CD4-positive, alpha-beta memory T cell (primary cell): ENCODE data around the gene USP31. TPM values are rescaled to one million over a fixed set of nuclear protein-coding genes. Genes with fewer than 3 reads are reported as not detected.

ENCODE experiments used
- CTCF ChIA-PET: fragments of 350-600 bp; sonication (Branson Sonifier 250); formaldehyde crosslinking; loops from one replicate; lab custom pipeline; 2021; ENCODE audit warnings: inconsistent platforms; ENCODE audit not compliant: partially characterized antibody; lab: Charles Lee
- POLR2A ChIA-PET: fragments of 350-600 bp; sonication (Branson Sonifier 250); formaldehyde crosslinking; loops from one replicate; lab custom pipeline; 2021; ENCODE audit not compliant: partially characterized antibody; lab: Charles Lee
- DNase-seq, 5 donors: peaks; one replicate each; pipeline versions ENCODE4 v3.0.0 to v3.0.0-alpha.2; 2020 to 2022; ENCODE audit warnings: mixed read lengths in 1 of 5
- H3K27ac ChIP-seq: one replicate; pipeline ENCODE4 v1.7.0; 2013; ENCODE audit warnings: low read depth, low read length
- H3K27me3 ChIP-seq: 2 replicates; pipeline ENCODE4 v1.7.0; 2013; ENCODE audit warnings: mild to moderate bottlenecking, low read length, moderate library complexity; ENCODE audit not compliant: insufficient read depth
- H3K36me3 ChIP-seq: 2 replicates; pipeline ENCODE4 v1.7.0; 2013; ENCODE audit warnings: mild to moderate bottlenecking, low read length, moderate library complexity; ENCODE audit not compliant: insufficient read depth
- H3K4me1 ChIP-seq: 2 replicates; pipeline ENCODE4 v1.7.0; 2013; ENCODE audit warnings: mild to moderate bottlenecking, low read length, moderate library complexity; ENCODE audit not compliant: insufficient read depth
- H3K4me3 ChIP-seq, 2 donors: one replicate each; pipeline ENCODE4 v1.7.0; 2013; ENCODE audit warnings: low read length in 2 of 2, mild to moderate bottlenecking in 1 of 2
- H3K9me3 ChIP-seq, 2 donors: one replicate each; pipeline ENCODE4 v1.7.0; 2013; ENCODE audit warnings: low read length in 2 of 2, control low read depth in 1 of 2; ENCODE audit not compliant: control insufficient read depth in 1 of 2
- H3K27ac Mint-ChIP-seq, 7 donors: one replicate each; pipeline ENCODE4 v1.8.0; 2020 to 2021; ENCODE audit warnings: mixed read lengths in 7 of 7, mild to moderate bottlenecking in 6 of 7, inconsistent platforms in 3 of 7, moderate library complexity in 3 of 7
- H3K27me3 Mint-ChIP-seq, 2 donors: one replicate each; pipeline ENCODE4 v1.8.0; 2020 to 2021; ENCODE audit warnings: mixed read lengths in 2 of 2
- H3K36me3 Mint-ChIP-seq, 2 donors: one replicate each; pipeline ENCODE4 v1.8.0; 2020 to 2021; ENCODE audit warnings: mixed read lengths in 2 of 2, inconsistent platforms in 1 of 2, mild to moderate bottlenecking in 1 of 2
- H3K4me1 Mint-ChIP-seq, 4 donors: one replicate each; pipeline ENCODE4 v1.8.0; 2020 to 2021; ENCODE audit warnings: mixed read lengths in 4 of 4, mild to moderate bottlenecking in 1 of 4
- H3K4me3 Mint-ChIP-seq, 8 donors: one replicate each; pipeline ENCODE4 v1.8.0; 2020 to 2021; ENCODE audit warnings: mixed read lengths in 8 of 8, mild to moderate bottlenecking in 7 of 8, moderate library complexity in 6 of 8, inconsistent platforms in 3 of 8
- H3K9me3 Mint-ChIP-seq, 8 donors: one replicate each; pipeline ENCODE4 v1.8.0; 2020 to 2021; ENCODE audit warnings: mixed read lengths in 8 of 8, mild to moderate bottlenecking in 5 of 8, inconsistent platforms in 3 of 8, moderate library complexity in 1 of 8
- intact Hi-C: fragments of 100-400 bp; cut with micrococcal nuclease; formaldehyde crosslinking; loops from one replicate; pipeline ENCODE4 v1.15.1; 2023
- polyA plus RNA-seq, 2 donors: library from polyadenylated mRNA; unstranded; fragments of 300-500 nt; fragmentation: Illumina TruSeq; gene quantifications; one replicate each; pipeline ENCODE4 v1.2.3, GENCODE V29; 2021
- total RNA-seq, 2 experiments: library from RNA; stranded (reverse); gene quantifications; one replicate each; pipeline ENCODE4 v1.2.3, GENCODE V29; 2021

The USP31 gene
- total and polyA plus RNA-seq, 4 experiments from 2014 or later = 0.07 to 5.0 (median 2.9) TPM

DNA sequence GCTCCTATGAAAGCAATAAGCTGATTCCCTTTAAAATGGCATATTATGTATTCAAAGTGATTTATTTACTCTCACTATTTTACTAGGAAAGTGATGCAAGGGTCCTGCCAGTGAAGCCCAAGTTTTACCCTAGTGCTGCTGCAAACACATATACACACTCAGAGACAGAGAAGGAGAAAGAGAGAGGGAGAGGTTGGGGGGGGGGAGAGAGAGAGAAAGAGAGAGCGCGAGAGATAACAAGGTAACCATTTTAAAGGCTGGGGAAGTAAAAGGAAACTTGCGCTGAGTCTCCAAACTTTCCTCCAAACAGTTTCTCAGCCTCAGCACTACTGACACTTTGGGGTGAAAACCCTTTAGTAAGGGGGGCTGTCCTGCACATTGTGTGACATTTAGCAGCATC, 5.9 kb downstream of the USP31 start:
- Mint-ChIP-seq H3K27ac (peak overlapping the region in 1 of 7 donors; percentile 50), H3K36me3 (peaks cover 0 to 1% of the 10 kb centered on the region in 2 donors), H3K4me3 (no peak overlapping the region), H3K27me3 (no peaks in the 10 kb centered on the region), H3K9me3 (peaks cover 0 to 6% (median 3%) of the 10 kb centered on the region in 8 donors), H3K4me1 (peaks cover 6 to 15% (median 10%) of the 10 kb centered on the region in 4 donors)
- Histone ChIP-seq H3K4me1 (peaks cover 10% of the 10 kb centered on the region), H3K4me3 (no peak overlapping the region), H3K9me3 (no peaks in the 10 kb centered on the region), H3K27me3 (no peaks in the 10 kb centered on the region), H3K27ac (no peak overlapping the region), H3K36me3 (no peaks in the 10 kb centered on the region)
- ChIA-PET POLR2A (no interaction called here), CTCF (no interaction called here)
- no peak for DNase-seq
- intact Hi-C loops = no loop called here

DNA sequence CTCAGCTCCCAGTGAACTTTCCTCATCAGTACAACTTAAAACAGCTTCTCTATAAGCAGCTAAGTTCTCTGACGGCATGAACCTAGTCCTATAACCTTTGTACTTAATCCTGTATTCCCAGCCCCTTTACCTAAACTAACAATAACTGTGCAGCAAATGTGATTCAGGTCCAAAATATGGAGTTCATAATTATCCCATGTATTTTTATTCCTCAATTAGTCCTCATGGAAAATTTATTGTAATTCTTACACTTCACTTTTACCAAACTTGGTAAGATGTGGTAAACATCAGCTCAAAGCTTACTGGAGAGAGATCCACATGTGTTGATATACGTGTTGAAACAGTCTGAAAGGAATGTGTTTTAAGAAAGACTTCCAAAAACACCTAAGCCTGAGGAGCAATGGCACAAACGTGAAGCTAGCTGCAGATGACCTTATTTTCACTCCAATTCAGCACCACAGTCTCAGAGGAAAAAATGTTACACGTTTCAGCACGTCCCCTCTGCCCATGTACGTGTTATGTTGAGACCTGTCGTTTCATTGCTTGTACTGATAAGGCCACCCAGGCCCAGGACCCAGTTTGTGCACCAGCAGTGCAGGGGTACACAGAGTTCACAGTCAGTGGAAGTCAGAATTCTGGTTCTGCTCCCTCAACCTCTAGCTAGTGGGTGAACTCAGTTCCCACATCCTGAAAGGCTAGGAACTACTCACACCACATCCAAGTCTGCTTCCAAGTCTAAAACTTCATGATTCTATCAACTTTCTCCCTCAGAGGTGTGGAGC, 7.1 kb downstream of the USP31 start:
- POLR2A ChIA-PET = no interaction called here
- Histone ChIP-seq H3K4me1 (no peaks in the 10 kb centered on the region), H3K9me3 (no peaks in the 10 kb centered on the region), H3K27ac (no peak overlapping the region), H3K36me3 (no peaks in the 10 kb centered on the region), H3K4me3 (no peak overlapping the region), H3K27me3 (no peaks in the 10 kb centered on the region)
- no peak for DNase-seq
- CTCF ChIA-PET = interaction anchor here (1.0 kb wide), 1 partner anchor 11 kb away, joined by 3 read pairs; no protein-coding TSS in a partner anchor
- Mint-ChIP-seq H3K36me3 (peaks cover 5 to 8% of the 10 kb centered on the region in 2 donors), H3K4me1 (peaks cover 0 to 6% (median 3%) of the 10 kb centered on the region in 4 donors), H3K27ac (no peak overlapping the region), H3K4me3 (no peak overlapping the region), H3K27me3 (no peaks in the 10 kb centered on the region), H3K9me3 (peaks cover 0 to 17% (median 8%) of the 10 kb centered on the region in 8 donors)
- intact Hi-C loops = no loop called here

DNA sequence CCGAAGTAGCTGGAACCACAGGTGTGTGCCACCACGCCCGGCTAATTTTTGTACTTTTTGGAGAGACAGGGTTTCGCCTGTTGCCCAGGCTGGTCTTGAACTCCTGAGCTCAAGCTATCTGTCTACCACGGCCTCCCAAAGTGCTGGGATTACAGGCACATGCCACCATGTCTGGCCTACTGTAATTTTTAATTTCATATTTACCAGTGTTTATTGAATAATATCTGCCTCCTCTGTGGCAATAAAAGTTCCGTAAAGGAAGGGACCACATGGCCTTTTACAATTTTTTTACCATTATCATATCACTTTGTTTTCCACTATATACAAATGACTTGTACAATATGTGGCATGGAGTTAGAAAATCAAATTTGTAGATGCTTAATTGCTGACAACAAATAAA, 7.8 kb downstream of the USP31 start:
- Mint-ChIP-seq H3K36me3 (peaks cover 6 to 11% of the 10 kb centered on the region in 2 donors), H3K4me3 (no peak overlapping the region), H3K9me3 (peaks cover 0 to 20% (median 12%) of the 10 kb centered on the region in 8 donors), H3K27ac (no peak overlapping the region), H3K4me1 (peaks cover 0 to 5% (median 3%) of the 10 kb centered on the region in 4 donors), H3K27me3 (no peaks in the 10 kb centered on the region)
- Histone ChIP-seq H3K27ac (no peak overlapping the region), H3K4me3 (no peak overlapping the region), H3K4me1 (no peaks in the 10 kb centered on the region), H3K27me3 (no peaks in the 10 kb centered on the region), H3K36me3 (no peaks in the 10 kb centered on the region), H3K9me3 (no peaks in the 10 kb centered on the region)
- intact Hi-C loops = no loop called here
- no peak for DNase-seq
- ChIA-PET POLR2A (no interaction called here), CTCF (no interaction called here)

DNA sequence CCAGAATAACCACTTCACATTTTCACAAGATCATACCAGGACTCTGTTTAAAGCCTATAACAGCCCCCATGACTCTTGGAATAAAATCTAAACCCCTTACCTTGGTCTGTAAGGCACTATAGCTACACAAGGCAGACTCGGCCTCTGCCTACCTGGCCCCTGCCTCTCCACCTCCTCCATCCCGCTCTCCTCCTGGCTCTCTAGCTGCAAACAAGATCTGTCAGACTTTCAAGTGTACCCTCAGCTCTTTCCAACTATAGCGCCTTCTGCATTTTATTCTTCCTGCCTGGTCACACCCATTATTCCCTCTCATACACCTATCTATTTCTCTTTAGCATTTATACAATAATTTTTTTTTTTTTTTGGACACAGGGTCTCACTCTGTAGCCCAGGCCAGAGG, 8.2 kb downstream of the USP31 start:
- peaks cover 0 to 5% (median 3%) of the 10 kb centered on the region in 4 donors for H3K4me1 Mint-ChIP-seq
- ChIA-PET CTCF (no interaction called here), POLR2A (no interaction called here)
- no peaks in the 10 kb centered on the region for H3K4me1 ChIP-seq
- H3K36me3 ChIP-seq = no peaks in the 10 kb centered on the region
- no peaks in the 10 kb centered on the region for H3K27me3 ChIP-seq
- no peaks in the 10 kb centered on the region for H3K27me3 Mint-ChIP-seq
- DNase-seq = no peak
- no peak overlapping the region for H3K4me3 Mint-ChIP-seq
- no peak overlapping the region for H3K4me3 ChIP-seq
- peaks cover 7 to 12% of the 10 kb centered on the region in 2 donors for H3K36me3 Mint-ChIP-seq
- peaks cover 0 to 23% (median 14%) of the 10 kb centered on the region in 8 donors for H3K9me3 Mint-ChIP-seq
- no peak overlapping the region for H3K27ac Mint-ChIP-seq
- intact Hi-C loops = no loop called here
- no peaks in the 10 kb centered on the region for H3K9me3 ChIP-seq
- no peak overlapping the region for H3K27ac ChIP-seq

GRCh38 chr16:23140107-23140506, 9.1 kb downstream of the USP31 start:
- no peak overlapping the region for H3K4me3 Mint-ChIP-seq
- Histone ChIP-seq H3K9me3 (no peaks in the 10 kb centered on the region), H3K4me1 (no peaks in the 10 kb centered on the region), H3K4me3 (no peak overlapping the region), H3K27ac (no peak overlapping the region), H3K36me3 (no peaks in the 10 kb centered on the region), H3K27me3 (no peaks in the 10 kb centered on the region)
- peaks cover 0 to 4% (median 3%) of the 10 kb centered on the region in 4 donors for H3K4me1 Mint-ChIP-seq
- no peaks in the 10 kb centered on the region for H3K27me3 Mint-ChIP-seq
- peaks cover 11 to 17% of the 10 kb centered on the region in 2 donors for H3K36me3 Mint-ChIP-seq
- no peak for DNase-seq
- peaks cover 3 to 32% (median 20%) of the 10 kb centered on the region in 8 donors for H3K9me3 Mint-ChIP-seq
- H3K27ac Mint-ChIP-seq = no peak overlapping the region
- ChIA-PET POLR2A (no interaction called here), CTCF (no interaction called here)
- intact Hi-C loops = no loop called here

DNA sequence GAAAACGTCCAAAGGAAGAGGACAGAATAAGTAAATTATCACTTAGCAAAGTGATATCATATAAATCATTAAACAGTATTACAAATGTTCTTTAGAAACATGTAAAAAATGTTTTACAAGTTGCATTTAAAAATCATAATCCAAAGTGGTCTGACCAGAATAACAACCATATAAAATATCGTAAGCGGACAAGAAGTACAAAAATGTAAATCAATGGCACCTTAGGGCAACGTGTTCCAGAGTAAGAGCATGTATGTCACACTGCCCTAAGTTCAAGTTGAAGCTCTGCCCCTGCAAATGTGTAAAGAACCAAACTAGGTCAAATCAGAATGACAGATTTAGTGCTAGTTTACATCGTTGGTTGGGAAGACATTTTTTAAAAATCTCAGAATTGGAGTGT, 11.4 kb downstream of the USP31 start:
- CTCF ChIA-PET = no interaction called here

DNA sequence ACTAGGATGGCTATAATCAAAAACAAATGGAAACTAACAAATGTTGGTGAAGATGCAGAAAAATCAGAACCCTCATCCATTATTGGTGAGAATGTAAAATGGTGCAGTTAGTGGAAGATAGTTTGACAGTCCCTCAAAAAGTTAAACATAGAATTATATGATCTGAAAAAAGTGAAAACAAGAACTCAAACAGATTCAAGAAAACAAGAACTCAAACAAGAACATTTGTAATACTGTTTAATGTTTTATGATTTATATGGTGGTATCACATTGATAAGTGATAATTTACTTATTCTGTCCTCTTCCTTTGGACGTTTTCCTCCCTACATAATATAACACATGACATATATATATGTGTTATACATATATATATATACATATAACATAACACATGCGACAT, 12.0 kb downstream of the USP31 start:
- Histone ChIP-seq H3K4me3 (no peak overlapping the region), H3K9me3 (no peaks in the 10 kb centered on the region), H3K27me3 (no peaks in the 10 kb centered on the region), H3K27ac (no peak overlapping the region), H3K36me3 (no peaks in the 10 kb centered on the region), H3K4me1 (no peaks in the 10 kb centered on the region)
- no peak overlapping the region for H3K27ac Mint-ChIP-seq
- peaks cover 0 to 2% of the 10 kb centered on the region in 2 donors for H3K27me3 Mint-ChIP-seq
- peaks cover 3 to 32% (median 22%) of the 10 kb centered on the region in 8 donors for H3K9me3 Mint-ChIP-seq
- no peak for DNase-seq
- ChIA-PET POLR2A (no interaction called here), CTCF (no interaction called here)
- intact Hi-C loops = no loop called here
- peaks cover 2 to 10% (median 7%) of the 10 kb centered on the region in 4 donors for H3K4me1 Mint-ChIP-seq
- no peak overlapping the region for H3K4me3 Mint-ChIP-seq
- peaks cover 11 to 17% of the 10 kb centered on the region in 2 donors for H3K36me3 Mint-ChIP-seq

More for the DNA sequence above, 11.4 kb downstream of the USP31 start:
- no peak for DNase-seq
- peaks cover under 1 to 8% (median 5%) of the 10 kb centered on the region in 4 donors for H3K4me1 Mint-ChIP-seq
- peaks cover 11 to 17% of the 10 kb centered on the region in 2 donors for H3K36me3 Mint-ChIP-seq
- H3K36me3 ChIP-seq = no peaks in the 10 kb centered on the region
- POLR2A ChIA-PET = no interaction called here
- peaks cover 0 to under 1% of the 10 kb centered on the region in 2 donors for H3K27me3 Mint-ChIP-seq
- H3K4me3 Mint-ChIP-seq = no peak overlapping the region
- intact Hi-C loops = no loop called here
- no peak overlapping the region for H3K4me3 ChIP-seq
- H3K4me1 ChIP-seq = no peaks in the 10 kb centered on the region
- no peaks in the 10 kb centered on the region for H3K27me3 ChIP-seq
- H3K27ac ChIP-seq = no peak overlapping the region
- no peaks in the 10 kb centered on the region for H3K9me3 ChIP-seq
- peaks cover 3 to 32% (median 22%) of the 10 kb centered on the region in 8 donors for H3K9me3 Mint-ChIP-seq
- no peak overlapping the region for H3K27ac Mint-ChIP-seq
